ENCODE results near the gene PIK3IP1.

The PIK3IP1 gene

DNA sequence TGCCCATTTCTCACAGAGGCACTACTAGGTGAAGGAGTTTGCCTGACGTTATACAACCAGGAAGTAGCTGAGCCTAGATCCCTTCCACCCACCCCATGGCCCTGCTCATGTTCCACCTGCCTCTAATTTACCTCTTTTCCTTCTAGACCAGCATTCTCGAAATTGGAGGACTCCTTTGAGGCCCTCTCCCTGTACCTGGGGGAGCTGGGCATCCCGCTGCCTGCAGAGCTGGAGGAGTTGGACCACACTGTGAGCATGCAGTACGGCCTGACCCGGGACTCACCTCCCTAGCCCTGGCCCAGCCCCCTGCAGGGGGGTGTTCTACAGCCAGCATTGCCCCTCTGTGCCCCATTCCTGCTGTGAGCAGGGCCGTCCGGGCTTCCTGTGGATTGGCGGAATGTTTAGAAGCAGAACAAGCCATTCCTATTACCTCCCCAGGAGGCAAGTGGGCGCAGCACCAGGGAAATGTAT, 14.1 kb downstream of the PIK3IP1 start:
- DNase-seq, result no peak

DNA sequence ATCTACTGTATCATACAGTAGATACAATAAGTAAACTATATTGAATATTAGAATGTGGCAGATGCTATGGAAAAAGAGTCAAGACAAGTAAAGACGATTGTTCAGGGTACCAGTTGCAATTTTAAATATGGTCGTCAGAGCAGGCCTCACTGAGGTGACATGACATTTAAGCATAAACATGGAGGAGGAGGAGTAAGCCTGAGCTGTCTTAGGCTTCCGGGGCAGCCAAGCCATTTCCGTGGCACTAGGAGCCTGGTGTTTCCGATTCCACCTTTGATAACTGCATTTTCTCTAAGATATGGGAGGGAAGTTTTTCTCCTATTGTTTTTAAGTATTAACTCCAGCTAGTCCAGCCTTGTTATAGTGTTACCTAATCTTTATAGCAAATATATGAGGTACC, 14.5 kb downstream of the PIK3IP1 start:
- DNase-seq, result no peak

DNA sequence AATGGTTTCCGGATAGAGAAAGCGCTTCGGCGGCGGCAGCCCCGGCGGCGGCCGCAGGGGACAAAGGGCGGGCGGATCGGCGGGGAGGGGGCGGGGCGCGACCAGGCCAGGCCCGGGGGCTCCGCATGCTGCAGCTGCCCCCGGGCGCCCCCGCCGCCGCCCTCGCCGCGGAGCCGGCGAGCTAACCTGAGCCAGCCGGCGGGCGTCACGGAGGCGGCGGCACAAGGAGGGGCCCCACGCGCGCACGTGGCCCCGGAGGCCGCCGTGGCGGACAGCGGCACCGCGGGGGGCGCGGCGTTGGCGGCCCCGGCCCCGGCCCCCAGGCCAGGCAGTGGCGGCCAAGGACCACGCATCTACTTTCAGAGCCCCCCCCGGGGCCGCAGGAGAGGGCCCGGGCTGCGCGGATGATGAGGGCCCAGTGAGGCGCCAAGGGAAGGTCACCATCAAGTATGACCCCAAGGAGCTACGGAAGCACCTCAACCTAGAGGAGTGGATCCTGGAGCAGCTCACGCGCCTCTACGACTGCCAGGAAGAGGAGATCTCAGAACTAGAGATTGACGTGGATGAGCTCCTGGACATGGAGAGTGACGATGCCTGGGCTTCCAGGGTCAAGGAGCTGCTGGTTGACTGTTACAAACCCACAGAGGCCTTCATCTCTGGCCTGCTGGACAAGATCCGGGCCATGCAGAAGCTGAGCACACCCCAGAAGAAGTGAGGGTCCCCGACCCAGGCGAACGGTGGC, 15.7 kb downstream of the PIK3IP1 start:
- DNase-seq, result no peak

DNA sequence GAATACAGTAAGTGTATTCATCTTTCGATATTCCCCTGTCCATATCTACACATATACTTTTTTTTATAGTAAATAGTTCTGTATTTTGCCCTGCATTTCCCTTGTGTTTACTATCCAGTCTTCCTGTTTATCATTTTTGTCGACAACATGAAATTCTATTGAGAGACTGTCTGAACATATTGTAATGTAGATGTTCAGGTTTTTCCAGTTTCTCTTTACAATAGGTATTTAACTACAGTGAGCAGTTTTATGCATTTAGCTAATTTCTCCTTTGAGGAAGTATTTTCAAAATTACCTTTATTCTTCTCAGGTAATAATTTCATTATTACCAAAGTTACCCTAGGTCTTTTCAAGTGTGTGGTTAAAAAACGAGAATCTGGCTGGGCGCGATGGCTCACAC, 16.7 kb downstream of the PIK3IP1 start:
- no peak for DNase-seq

DNA sequence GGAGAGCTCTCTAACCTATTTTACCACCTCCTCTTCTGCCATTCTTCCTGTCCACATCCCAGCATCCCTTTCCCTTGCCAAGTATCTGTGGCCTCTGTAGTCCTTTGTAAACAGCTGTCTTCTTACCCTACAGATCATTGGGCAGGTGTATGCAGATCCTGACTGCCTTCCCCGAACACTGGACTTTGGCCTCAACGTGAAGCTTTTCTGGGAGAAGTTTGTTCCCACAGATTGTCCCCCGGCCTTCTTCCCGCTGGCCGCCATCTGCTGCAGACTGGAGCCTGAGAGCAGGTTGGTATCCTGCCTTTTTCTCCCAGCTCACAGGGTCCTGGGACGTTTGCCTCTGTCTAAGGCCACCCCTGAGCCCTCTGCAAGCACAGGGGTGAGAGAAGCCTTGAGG, 17.3 kb downstream of the PIK3IP1 start:
- no peak for DNase-seq

DNA sequence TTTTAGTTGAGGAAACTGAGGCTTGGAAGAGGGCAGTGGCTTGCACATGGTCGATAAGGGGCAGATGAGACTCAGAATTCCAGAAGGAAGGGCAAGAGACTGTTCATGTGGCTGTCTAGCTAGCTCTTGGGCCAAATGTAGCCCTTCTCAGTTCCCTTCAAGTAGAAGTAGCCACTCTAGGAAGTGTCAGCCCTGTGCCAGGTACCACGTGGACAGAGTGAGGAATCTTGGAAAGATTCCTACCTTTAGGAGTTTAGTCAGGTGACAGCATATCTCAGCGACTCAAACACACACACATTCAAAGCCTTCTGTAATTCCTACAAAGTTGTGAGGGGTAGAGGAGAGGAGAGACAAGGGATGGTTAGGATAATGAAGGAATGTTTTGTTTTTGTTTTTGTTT, 18.3 kb downstream of the PIK3IP1 start:
- DNase-seq, result no peak

DNA sequence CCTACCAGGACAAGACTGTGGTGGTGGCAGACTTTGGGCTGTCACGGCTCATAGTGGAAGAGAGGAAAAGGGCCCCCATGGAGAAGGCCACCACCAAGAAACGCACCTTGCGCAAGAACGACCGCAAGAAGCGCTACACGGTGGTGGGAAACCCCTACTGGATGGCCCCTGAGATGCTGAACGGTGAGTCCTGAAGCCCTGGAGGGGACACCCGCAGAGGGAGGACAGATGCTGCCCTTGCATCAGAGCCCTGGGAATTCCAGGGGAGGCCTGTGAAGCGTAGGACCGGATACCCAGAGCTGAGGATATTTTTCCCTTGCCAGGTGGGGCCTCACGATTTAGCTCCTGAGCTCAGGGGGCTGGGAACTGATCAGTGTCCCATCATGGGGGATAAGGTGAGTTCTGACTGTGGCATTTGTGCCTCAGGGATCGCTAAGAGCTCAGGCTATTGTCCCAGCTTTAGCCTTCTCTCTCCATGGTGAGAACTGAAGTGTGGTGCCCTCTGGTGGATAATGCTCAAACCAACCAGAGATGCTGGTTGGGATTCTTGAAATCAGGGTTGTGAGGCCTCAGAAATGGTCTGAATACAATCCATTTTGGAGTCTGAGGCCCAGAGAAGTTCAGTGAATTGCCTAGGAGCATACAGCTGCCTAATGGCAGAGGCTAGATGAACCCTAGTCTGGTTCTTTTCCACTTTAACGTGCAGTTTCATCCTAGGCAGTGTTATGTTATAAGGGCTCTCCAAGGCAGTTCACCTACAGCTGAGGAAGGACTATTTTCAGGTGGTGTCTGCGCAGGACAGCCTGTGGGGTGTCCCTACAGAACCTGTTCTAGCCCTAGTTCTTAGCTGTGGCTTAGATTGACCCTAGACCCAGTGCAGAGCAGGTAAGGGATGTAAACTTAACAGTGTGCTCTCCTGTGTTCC, 19.5 kb downstream of the PIK3IP1 start:
- DNase-seq, result peak; percentile 70

DNA sequence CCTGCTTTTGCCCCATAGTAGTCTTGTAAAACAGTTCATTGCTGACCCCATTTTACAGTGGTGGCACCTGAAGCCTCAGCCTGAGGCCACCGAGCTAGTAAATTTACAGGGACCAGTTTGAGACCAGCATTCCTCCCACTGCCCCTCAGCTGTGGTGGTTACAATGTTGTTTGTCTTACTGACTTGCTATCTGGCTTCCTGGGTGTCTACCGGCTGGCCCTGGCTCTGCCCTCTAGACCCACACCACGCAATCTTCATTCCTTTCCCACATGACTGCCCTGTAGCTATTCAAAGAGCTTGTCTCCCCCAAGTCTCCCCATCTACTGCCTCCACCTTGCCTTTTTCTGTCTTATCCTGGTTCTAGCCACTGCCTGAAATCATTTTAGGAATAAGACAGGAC, 20.8 kb downstream of the PIK3IP1 start:
- DNase-seq, result no peak

DNA sequence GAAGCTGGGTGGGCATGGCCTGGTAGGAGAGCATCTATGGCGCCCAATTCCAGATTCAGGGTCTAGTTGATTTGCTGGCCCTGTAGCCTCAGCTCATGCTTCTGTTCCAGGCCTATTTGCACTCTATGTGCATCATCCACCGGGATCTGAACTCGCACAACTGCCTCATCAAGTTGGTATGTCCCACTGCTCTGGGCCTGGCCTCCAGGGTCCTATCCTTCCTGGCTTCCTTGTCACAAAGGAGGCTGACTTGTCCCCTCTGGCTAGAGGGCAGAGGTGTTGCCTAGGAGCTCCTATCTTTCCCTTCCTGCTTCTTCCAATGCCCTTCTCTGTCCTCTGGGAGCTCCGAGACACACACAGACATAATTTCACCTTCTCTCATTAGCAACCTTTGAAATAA, 21.3 kb downstream of the PIK3IP1 start:
- no peak for DNase-seq

DNA sequence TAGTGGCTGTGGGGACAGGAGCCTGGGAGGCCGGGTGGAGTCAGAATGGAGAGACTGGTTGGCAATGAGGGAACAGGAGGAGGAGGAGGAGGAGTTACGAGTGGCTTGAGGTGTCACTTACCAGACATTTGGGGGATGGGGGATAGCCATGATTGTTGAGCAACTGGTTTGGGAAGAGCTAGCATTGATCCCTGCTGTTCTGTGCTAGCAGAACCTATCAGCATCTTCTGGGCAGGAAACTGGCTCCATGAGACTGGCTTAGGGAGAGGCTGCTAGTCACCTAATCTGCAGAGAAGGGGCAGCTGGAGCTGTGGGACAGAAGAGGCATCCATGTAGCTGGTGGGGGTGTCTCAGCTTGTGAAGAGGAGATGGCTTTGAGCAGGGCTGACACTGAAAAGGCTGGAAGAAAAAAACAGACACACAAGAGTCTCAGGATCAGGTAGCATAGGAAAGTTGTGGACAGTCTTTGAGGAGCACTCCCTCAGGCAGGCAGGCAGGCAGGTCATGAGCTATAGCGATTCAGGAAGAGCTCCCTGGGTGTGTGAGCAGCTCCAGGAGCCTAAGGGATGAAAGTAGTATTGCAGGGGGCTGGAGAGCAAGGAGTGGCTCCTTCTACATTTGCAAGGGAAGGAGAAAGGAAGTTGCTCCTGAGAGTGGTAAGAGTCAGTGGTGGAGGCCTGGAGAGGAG, 22.3 kb downstream of the PIK3IP1 start:
- DNase-seq, result no peak

DNA sequence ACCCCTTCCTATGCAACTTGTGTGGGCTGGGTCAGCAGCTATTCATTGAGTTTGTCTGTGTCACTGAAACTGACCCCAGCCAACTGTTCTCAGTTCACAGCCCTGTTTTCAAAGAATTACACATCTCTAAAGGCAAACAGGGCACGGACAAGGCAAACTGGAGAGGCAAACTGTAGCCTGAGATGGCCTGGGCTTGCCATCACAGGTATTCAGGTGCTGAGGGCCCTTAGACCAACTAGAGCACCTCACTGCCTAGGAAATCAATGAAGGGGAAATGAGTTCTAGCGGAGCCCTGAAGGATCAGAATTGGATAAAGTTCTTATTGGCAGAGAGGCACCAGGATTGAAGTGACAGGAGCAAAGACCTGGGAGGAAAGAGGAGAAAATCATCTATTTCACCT, 24.0 kb downstream of the PIK3IP1 start:
- DNase-seq, result no peak

DNA sequence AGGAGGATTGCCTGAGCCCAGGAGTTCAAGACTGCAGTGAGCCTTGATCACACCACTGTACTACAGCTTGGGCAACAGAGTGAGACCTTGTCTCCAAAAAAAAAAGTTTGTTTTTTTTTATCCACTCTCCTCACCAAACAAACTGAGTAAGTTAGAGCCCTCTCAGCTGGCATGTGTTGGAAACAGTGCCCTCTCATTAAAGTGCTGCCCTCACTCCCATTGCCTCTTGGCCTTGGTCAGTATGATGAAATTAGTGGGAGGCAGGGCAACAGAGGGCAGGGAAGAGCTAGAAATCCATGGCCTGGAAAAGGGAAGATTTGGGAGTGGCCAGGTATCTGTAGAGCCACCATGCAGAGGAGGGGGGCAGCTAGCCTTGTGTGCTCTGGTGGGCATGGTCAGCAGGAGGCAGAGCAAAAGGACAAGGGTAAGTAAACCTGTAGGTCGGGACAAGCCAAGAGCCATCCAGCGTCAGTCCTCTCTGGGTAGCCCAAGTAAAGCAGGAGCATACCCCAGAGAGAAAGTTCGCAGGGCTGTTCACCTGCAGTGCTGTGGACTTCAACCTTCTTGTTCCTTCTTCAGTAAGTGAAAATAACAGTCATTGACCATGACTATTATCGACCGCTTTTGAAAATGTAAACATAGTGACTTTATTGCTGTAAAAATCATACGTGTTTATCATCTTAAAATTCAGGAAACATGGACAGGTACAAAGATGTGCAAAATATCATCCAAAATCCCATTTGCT, 28.2 kb downstream of the PIK3IP1 start:
- DNase-seq, result no peak

DNA sequence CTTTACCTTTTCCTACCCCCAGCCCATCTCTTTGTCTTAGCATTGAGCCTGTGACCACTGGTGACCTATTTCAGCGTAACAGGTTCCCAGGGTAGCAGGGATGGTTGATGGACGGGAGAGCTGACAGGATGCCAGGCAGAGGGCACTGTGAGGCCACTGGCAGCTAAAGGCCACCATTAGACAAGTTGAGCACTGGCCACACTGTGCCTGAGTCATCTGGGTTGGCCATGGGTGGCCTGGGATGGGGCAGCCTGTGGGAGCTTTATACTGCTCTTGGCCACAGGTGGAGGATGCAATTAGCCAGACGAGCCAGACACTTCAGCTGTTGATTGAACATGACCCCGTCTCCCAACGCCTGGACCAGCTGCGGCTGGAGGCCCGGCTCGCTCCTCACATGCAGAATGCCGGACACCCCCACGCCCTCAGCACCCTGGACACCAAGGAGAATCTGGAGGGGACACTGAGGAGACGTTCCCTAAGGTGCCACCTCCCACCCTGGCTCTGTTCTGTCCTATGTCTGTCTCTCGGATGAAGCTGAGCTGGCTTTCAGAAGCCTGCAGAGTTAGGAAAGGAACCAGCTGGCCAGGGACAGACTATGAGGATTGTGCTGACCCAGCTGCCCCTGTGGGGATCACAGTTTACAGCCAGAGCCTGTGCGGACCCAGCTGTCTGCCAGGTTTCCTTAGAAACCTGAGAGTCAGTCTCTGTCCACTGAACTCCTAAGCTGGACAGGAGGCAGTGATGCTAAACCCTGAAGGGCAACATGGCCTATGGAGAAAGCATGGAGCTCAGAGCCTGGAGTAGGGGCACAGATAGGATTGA, 29.8 kb downstream of the PIK3IP1 start:
- no peak for DNase-seq

DNA sequence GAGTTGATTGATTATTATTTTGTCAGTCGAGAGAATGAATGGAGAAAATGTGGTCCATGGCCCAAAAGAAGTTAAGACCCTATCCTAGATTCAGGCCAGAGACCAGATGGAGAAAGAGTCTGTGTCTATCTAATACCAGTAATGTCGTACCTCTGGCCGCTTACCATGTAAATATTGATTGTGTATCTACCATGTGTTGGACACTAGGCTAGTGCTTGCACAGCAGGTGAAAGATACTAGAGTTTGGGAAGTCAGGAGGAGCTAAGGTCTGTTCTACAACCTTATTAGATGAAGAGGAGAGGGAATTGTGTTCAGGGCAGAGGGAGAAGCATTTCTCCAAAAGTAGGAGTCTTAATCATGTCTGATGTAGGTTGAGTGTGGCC, 31.8 kb downstream of the PIK3IP1 start:
- no peak for DNase-seq

DNA sequence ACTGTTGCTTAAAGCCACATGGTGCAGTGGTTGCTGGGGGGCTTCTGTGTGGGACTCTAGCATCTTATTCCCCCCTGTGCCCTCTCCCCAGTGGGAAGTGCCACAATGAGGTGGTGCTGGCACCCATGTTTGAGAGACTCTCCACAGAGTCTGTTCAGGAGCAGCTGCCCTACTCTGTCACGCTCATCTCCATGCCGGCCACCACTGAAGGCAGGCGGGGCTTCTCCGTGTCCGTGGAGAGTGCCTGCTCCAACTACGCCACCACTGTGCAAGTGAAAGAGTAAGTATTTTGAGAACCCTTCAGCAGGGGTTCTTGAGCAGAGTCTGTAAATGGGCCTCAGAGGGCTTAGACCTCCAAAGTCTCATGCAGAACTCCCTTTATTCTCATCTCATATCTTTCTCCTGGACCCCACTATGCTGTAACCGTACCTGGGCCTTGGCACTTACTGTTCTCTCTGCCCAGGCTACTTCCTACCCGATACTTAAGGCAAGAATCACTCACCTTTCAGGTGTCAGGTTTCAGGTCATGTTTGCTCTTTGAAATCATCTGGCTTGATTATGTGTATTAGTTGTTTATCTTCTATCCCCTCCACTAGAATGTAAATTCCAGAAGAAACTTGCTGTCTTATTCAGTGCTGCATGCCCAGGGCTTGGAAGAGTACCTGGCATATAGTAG, 32.4 kb downstream of the PIK3IP1 start:
- DNase-seq, result no peak

DNA sequence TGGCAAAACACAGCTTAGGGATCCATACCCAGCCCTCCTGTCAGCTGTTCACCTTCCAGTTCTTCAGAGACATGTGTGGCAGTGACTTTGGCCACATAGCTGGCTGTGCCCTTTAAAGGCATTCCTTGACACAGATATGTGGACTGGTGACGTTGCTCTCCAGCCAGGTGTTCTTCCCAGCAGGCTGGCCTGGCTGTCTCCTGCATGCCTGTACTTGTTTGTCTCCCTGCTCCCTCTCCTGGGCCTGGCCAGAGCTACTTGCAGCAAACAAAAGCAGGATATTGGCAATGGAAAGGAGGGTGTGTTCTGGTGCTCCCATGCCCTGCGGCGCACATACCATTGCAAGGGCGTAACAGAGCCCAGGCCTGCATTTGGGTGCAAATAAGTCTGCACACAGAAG, 38.3 kb downstream of the PIK3IP1 start:
- no peak for DNase-seq

DNA sequence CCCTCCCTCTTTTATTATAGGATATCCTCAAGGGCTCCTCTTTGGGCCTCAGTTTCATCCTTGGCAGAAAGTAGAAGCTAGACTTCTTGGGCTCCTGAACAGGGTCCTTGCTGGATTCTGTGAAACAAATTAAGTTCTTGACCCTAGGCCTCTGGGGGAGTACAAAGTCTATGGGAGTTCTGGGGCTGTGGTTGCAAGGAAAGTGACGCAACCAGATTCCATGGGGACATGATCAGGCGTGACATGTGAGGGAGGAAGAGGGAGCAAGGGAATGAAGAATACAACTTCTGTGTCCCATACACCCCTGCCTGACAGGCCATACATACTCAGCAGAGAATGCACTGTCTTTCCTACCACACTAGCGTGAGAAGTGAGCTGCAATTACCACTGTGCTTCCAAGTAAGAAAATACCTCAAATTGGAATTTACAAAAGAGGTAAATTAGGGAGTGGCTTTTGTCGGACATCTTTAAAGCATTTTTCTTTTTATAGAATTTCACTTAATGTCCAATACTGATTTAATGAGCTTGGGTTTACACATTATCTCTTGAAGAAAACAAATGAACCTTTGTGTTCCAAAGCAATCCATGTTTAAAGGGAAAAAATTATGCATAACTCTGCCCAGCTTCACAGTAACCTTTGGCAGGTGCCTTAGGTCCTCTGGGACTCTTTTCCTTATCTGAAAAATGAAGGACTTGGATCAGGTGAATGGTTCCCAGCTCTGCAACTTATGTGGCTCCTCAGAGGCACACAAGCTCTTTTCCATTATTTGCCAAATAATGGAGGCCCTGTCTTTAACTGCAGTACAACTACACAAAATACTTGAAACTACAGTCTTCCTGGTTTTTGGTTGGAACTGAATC, 41.3 kb downstream of the PIK3IP1 start:
- no peak for DNase-seq

DNA sequence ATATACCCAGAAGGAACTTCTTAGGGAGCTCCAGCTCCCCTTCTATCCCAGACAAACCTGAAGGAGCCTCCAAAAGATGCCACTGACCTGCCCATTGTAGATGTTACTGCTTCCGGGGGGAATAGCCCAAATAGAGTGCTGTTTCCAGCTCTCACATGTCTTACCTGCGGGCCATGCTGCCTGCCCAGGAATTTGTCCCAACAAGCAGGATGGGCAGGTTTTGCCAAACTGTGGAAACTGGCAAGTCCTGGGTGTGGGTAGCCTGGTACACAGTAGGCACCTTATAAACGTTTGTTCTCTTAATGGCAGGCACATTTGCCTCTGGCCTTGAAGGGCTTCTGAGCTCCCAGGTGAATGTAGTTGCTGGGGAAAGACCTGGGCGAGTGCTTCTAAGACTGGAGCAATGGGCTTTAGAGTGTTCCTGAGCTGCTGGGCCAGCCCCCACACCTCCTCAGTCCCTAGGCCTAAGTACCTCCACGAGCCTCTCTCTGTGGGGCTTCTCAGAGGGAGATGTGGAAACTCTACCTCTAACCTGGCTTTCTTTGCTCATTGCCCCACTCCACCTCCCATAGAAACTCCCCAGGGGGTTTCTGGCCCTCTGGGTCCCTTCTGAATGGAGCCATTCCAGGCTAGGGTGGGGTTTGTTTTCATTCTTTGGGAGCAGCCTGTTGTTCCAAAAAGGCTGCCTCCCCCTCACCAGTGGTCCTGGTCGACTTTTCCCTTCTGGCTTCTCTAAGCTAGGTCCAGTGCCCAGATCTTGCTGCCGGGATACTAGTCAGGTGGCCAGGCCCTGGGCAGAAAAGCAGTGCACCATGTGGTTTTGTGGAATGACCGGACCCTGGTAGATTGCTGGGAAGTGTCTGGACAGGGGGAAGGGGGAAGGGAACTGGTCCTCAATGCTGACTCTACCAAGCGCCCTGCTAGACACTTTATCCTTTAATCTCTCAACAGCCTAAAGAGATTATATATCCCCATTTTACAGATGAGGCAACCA, 43.0 kb downstream of the PIK3IP1 start:
- no peak for DNase-seq

DNA sequence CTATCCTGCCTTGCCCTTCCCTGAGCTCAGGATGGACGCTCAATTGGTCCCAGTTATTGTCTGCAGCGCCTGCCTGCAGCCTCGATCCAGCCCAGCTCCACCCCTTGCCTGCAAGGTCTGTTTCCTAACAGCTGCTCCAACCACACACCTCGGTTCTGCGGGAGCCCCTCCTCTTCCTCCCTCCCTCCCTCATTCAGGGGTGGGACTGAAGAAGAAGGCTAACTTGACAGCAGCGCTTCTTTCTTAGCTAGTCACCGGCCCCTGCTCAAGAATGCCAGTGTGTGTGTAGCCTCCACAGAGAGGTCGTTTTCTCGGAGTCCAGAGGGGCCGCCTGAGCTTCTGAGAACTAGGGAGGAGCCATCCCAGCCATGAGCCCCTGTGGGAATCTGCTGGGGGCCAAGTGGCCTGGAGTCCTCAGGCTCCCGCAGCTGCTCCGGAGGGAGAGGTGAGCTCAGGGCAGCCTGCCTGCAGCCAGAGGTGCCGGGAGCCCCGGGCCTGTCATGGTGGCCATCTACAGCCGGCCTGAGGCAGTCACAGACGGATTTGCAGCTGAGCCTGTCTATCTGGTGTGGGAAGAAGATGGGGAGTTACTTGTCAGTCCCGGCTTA, 44.0 kb downstream of the PIK3IP1 start:
- DNase-seq, result peak; percentile 72
